SK-N-MC (cell line): ENCODE measurements around the gene ZSWIM4.

ENCODE experiments used
- EZH2 ChIP-seq: fragments of 200-600 bp; sonication (generic); IDR thresholded peaks from one replicate; pipeline ENCODE4 v1.6.1; 2017; ENCODE audit warnings: antibody characterized with exemption
- POLR2AphosphoS5 ChIP-seq: IDR thresholded peaks from 2 replicates; pipeline ENCODE4 v1.6.1; 2012; ENCODE audit warnings: mild to moderate bottlenecking, low read depth, low read length, borderline replicate concordance

DNA sequence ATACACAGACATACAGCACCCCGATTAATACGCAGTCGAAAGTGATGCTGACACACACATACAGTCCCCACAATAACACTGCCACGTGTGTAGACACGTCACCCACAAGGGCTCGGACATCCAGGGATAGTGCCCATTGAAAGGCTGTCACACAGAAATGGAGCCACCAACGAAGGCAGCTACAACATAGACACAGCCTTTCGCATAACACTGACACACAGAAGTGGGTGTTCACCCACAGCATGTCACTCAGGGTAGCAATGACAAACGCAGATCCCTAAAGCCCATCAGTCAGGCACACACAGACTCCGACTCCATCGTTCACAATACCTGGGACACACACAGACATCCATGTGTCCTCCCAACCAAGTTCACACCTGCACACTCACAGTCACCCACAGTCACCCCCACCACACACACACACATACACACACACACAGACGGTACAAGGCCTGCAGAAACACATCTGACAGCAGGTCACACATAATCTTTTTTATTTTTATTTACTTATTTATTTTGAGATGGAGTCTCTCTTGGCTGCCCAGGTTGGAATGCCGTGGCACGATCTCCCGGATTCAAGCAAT is 71.3 kb downstream of the ZSWIM4 start:
- no peak for TF ChIP-seq EZH2
- TF ChIP-seq POLR2AphosphoS5, result no peak
